ENCODE measurements around the gene MICALL2. TPM values are rescaled to one million over a fixed set of nuclear protein-coding genes. Genes with fewer than 3 reads are reported as not detected.

The MICALL2 gene
- total and polyA plus RNA-seq, 12 donors = 7.9 to 1,057 (median 77.7) TPM

DNA sequence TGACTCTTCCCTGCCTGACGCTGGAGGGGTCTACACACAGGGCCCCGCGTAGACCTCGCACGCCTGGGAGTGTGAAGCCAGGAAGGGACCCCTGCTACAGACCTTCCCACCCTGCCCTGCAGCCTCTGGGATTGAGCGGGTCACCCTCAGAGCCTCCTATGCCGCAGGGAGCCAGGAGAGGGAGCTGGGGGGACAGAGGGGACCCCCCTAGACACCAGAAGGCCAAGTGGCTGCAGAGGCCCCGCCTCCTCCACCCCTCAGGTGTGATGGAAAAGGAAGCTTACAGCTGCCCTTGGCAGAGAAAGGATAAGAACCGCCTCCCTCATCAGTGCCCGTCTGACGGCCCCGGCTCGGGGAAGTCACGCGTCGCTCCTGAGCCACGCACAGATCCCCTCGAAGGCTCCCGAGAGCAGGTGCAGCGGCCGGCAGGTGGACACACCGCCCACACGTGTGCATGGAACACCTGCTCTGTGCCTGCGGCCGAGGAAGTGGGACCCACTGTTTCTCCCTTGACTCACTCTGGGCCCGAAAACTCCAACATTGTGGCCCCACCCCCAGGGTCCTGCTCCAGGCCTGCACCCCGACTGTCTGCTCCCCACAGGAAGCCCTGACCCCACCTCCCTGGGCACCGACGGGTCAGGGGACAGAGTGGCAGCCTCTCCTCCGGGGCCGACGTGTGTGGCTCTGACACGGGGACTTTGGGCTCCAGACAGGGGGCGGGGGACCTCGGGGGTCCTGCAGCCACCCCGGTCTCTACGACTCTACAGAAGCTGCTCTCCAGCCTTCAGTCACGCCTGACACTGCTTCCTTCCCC is 73.3 kb downstream of the MICALL2 start:
- no peak for DNase-seq
- TF ChIP-seq, protein P1, sequence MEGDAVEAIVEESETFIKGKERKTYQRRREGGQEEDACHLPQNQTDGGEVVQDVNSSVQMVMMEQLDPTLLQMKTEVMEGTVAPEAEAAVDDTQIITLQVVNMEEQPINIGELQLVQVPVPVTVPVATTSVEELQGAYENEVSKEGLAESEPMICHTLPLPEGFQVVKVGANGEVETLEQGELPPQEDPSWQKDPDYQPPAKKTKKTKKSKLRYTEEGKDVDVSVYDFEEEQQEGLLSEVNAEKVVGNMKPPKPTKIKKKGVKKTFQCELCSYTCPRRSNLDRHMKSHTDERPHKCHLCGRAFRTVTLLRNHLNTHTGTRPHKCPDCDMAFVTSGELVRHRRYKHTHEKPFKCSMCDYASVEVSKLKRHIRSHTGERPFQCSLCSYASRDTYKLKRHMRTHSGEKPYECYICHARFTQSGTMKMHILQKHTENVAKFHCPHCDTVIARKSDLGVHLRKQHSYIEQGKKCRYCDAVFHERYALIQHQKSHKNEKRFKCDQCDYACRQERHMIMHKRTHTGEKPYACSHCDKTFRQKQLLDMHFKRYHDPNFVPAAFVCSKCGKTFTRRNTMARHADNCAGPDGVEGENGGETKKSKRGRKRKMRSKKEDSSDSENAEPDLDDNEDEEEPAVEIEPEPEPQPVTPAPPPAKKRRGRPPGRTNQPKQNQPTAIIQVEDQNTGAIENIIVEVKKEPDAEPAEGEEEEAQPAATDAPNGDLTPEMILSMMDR (IDR thresholded peaks at IDR 0.05) = no peak
- TF ChIP-seq POLR2A (IDR thresholded peaks at IDR 0.05) = no peak
- no peaks in the 10 kb centered on the region for H3K36me3 ChIP-seq (replicated peaks in 1 of 2)
- no peak overlapping the region for H3K27ac ChIP-seq
- WGBS, 4 donors = 46 to 59% (median 48%) methylated on average over 3 to 38 of the region's 38 CpGs
- peaks cover 0 to under 1% (median 0%) of the 10 kb centered on the region in 3 donors for H3K9me3 ChIP-seq (replicated peaks in 1 of 3)
- H3K4me3 ChIP-seq = no peak overlapping the region
- intact Hi-C loops (cut with DNase I) = no loop called here
- H3K4me1 ChIP-seq (replicated peaks in 1 of 2) = no peaks in the 10 kb centered on the region
- H3K27me3 ChIP-seq = peaks cover 37% of the 10 kb centered on the region

DNA sequence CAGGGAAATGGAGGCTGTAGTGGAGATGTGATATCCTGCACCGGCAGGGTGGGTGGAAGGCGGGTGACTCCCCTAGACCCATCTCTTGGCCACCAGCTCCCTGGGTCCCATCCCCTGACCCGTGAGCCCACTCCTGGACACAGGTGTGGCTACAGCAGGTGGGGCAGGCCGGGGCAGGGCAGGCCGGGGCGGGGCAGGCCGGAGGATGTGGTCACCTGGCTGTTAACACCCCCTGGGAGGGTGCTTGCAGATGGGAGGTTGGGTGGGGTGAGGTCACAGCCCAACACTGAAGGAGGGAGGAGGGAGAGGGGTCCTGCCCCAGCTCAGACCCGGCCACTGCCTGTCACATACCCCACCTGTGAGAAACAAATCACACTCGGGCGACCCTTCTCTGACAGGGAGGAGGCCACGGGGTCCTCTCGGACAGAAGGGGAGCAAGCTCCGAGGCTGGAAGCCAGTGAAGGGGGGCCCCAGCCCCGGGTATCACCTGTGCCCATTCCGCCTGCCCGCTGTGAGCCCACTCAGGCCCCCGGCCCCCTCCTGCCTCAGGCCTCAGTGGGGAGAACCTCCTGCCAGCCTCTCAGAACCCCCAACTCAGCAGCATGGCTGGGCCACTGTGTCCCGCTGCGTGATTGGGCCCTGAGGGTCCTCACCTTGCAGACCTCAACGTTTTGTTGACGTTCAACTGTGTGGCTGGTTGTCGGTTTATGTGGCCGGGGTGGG is 74.0 kb downstream of the MICALL2 start:
- H3K4me1 ChIP-seq (replicated peaks in 1 of 2) = no peaks in the 10 kb centered on the region
- 35 to 52% (median 50%) methylated on average over 5 to 23 of the region's 23 CpGs for WGBS, 4 donors
- H3K27me3 ChIP-seq = peaks cover 42% of the 10 kb centered on the region
- H3K27ac ChIP-seq = no peak overlapping the region
- no peaks in the 10 kb centered on the region for H3K9me3 ChIP-seq (replicated peaks in 1 of 3)
- TF ChIP-seq POLR2A (IDR thresholded peaks at IDR 0.05) = no peak
- TF ChIP-seq, protein P1 (IDR thresholded peaks at IDR 0.05) = no peak
- intact Hi-C loops (cut with DNase I) = no loop called here
- no peak overlapping the region for H3K4me3 ChIP-seq
- DNase-seq = no peak
- no peaks in the 10 kb centered on the region for H3K36me3 ChIP-seq (replicated peaks in 1 of 2)

Other genes starting within 250 kb of the MICALL2 start
- gene UNCX, start 226.6 kb downstream of the MICALL2 start, total RNA-seq = not detected
- not detected for gene UNCX, start 226.6 kb downstream of the MICALL2 start, polyA plus RNA-seq
- 100 to 1,000 TPM in 2 of 9 donors, 10 to 100 TPM in 7; 10.6 to 110 (median 71.8) TPM for gene INTS1, start 44.9 kb upstream of the MICALL2 start, total RNA-seq
- 100 to 1,000 TPM in 1 of 3 donors, 10 to 100 TPM in 1, 1 to 10 TPM in 1; 4.7 to 152 (median 77.6) TPM for gene INTS1, start 44.9 kb upstream of the MICALL2 start, polyA plus RNA-seq
- 10 to 100 TPM; 10.1 to 34.1 (median 19.4) TPM for gene MAFK, start 71.2 kb upstream of the MICALL2 start, total RNA-seq
- gene MAFK, start 71.2 kb upstream of the MICALL2 start, polyA plus RNA-seq = 10 to 100 TPM in 2 of 3 donors, 1 to 10 TPM in 1; 1.5 to 72.2 (median 37.6) TPM
- 1 to 10 TPM in 2 of 9 donors, under 1 TPM in 6, not detected in 1; 0.06 to 1.3 (median 0.57) TPM for gene TMEM184A, start 96.7 kb upstream of the MICALL2 start, total RNA-seq
- 1 to 10 TPM in 2 of 3 donors, not detected in 1; 1.2 to 2.1 TPM for gene TMEM184A, start 96.7 kb upstream of the MICALL2 start, polyA plus RNA-seq
- gene PSMG3, start 110.6 kb upstream of the MICALL2 start, total RNA-seq = 10 to 100 TPM; 19.1 to 64.3 (median 26.1) TPM
- gene PSMG3, start 110.6 kb upstream of the MICALL2 start, polyA plus RNA-seq = 10 to 100 TPM; 17.3 to 82.7 (median 68.4) TPM
- gene ELFN1, start 210.8 kb upstream of the MICALL2 start, total RNA-seq = 1 to 10 TPM in 4 of 9 donors, under 1 TPM in 5; 0.24 to 2.8 (median 0.92) TPM
- 1 to 10 TPM in 1 of 3 donors, under 1 TPM in 2; 0.05 to 1.5 (median 0.80) TPM for gene ELFN1, start 210.8 kb upstream of the MICALL2 start, polyA plus RNA-seq

Measured in adrenal gland (tissue), 12 donors.